Measurements from ENCODE around the gene ACBD6.

DNA sequence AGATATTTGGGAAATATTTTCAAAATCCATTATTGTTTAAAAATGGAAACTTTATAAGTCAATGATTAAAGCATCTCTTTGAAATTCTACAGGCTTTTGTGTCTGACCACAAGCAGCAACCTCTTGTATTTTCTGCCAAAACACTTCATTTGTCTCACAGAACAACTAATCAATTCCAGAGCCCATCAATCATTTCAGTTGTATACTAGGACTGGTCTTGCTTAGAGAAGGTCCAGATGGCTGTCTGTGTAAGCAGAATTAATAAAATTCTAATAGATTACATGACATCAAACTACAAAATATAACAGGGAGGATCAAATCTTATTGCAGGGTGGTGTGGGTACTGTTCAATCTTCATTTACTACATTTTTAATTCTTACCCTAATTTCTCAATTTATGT is 76.4 kb downstream of the ACBD6 start:
- TF ChIP-seq POLR2A (IDR thresholded peaks at IDR 0.05; ENCODE audit: low read length): no peak
- TF ChIP-seq GATA1 (IDR thresholded peaks at IDR 0.05; ENCODE audit: low read depth, low read length): no peak

All from erythroblast (primary cell).